Central memory CD4-positive, alpha-beta T cell (primary cell): ENCODE results near the gene GPR158.

Source experiments
- DNase-seq: peaks from one replicate; pipeline ENCODE4 v3.0.0; 2022

GPR158 gene

DNA sequence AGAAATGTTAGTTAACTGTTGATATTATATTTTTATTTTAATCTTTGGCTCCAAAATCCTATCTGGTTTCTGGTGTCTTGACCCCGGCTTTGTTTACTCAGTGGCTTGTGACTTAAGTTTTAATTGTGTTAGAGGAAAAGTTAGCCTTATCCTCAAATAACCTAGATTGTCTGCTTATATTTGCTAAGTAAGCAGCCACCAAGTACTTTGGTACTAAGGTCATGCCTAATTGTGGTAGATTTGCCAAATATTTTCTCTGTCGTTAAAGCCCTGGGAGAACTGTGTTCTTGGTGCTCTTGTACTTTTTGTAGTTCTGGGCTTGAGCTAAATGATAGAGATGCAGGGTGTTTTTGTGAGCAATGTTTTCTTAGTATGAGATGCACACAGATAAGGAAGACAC lies 34.8 kb downstream of the GPR158 start:
- DNase-seq: no peak

DNA sequence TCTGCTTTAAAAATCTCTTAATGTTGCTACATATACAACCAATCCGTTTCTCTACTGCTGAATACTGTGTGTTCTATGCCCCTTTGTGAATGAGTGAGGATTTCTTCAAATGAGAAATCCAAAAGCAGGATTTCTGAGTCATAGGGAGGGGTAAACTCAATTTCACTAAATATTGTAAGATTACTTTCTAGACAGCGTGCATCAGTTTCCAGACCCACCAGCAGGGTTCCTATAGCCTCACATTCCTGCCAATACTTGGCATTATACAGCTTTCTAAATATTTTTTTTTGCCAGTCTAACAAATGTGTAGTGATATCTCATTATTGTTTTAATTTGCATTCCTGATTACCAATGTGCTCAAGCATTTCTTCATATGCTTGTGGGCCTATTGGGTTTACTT lies 35.5 kb downstream of the GPR158 start:
- DNase-seq: no peak

DNA sequence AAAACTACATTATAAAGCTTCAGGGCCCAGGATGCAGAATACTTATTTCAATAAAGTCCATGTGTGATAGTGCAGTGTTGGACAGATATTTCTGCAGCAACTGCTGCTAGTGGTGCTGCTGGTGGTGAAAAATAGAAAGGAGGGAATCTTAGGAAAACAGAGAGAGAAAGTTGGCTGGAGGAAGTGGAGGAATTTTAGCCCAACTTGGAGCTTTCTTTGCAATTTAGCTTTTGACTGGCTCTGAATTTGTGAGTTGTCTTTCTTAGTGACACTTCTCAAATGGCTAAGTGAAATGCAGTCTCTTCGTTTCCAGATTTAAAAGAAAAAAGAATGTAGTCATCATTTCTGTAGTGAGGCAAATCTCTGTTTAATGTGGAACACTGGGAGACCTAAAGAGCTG lies 45.4 kb downstream of the GPR158 start:
- DNase-seq: no peak

DNA sequence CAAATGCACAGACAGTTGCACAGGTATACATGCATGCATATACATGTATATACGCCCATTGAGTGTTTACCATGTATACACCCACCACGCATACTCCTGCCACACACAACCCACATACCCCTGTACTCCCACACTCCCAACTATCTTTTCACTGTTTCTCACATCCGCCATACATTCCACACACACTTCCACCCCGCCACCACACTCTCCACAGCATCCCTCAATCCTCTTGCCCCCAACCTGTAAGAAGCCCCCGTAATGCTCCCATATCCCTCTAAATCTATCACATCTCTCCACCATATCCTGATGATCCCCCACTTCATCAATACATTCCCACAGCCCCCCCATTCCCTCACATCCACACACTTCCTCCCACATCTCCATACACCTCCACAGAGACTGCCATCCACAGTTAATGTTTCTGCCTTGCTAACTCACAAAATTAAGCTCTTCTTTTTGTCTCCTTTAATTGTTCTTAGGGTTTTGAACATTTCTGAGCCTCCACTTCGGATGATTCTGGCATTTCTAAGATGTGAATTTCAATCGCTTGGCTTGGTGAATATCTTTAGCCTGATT lies 47.4 kb downstream of the GPR158 start:
- DNase-seq: no peak

DNA sequence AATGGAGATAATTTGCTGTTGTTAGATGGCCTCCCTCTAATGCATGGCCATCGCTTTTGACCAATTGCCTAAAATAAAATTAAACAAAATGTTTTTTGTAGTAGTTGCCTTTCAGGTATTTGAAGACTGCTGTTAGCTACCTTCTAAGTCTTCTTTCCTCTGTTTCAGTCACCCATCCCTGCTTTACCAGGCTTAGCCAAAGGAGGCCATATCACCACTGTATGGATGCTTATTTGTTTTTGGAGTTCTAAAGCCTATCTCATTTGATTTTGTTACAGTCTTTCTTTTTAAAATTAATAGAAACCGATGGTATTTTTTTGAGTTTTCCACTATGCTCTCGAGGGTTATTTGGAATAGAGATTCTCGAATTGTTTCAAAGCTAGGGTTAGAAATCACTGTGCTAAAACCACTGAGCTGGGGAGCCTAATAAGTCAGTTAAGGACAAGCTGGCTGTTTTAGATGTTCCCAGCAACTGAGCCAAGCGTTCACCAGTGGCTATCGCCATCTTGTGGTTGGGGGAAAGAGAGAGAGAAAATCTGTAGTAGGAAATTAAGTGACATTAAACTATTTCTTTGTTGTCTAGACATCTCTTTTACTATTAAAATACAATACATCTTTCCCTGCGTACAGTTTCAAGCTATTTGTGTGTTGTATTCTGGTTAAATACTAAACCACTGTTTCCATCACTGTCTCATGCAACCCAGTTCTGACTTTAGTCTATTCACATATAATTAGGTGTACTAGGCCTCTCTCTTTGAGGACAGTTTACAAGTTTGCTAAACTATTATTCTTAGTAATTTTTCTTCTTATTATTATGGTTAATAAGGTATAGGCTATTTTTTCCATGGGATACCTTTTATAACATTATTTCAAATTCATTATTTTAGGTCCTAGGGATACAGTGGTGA lies 52.2 kb downstream of the GPR158 start:
- DNase-seq: no peak

DNA sequence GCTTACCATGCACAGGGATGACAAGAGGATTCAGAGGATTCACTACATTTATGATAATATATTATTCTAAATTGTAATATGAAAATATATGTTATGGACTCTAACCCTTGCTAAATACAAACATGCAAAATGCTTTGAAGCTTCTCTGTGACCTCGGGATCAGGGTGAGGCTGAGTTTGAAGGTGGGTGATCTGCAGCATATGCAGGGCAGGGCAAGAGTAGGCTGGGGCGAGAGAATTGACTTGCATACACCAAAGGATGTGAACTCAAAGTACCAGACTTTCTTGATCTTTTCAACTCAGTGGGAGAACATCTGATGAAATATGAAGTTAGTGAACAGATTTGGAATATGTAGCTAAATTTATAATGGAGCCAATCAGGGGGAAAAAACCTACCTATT lies 57.0 kb downstream of the GPR158 start:
- DNase-seq: no peak

DNA sequence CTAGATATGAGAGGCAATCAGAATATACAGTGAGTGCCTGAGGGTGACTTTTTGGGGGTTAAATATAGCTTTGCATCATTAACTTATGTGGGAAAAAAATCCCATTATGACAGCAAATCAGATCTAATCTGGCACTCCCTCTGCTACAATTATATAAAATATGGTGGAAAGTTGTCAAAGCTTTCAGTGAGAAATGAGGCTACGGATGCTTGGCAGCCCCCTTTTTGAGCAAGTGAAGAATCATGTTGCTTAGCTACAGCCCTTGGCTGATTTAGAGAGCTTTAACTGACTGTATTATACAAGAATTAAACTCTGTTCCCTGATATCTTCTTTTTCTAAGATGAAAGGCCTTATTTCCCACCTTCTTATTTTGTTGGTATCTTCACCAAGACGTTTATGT lies 57.4 kb downstream of the GPR158 start:
- DNase-seq: no peak

DNA sequence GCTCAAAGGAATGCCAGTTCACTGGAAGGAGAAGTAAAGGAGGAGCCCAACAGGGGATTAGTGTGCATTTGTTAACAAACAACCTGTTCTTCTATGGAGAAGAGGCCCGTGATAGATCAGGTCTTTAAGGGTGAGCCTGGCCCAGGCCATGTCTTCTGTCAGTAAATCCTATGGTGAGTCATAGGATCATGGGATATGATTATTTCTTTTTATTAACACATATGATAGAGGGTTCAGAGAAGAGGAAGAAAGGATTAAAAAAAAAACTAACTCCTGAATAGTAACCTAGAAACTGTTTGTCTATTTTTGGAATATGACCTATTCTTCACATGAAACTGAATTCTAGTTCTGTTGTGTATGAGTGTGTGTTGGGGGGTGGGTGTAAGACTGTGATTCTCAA lies 70.4 kb downstream of the GPR158 start:
- DNase-seq: no peak

DNA sequence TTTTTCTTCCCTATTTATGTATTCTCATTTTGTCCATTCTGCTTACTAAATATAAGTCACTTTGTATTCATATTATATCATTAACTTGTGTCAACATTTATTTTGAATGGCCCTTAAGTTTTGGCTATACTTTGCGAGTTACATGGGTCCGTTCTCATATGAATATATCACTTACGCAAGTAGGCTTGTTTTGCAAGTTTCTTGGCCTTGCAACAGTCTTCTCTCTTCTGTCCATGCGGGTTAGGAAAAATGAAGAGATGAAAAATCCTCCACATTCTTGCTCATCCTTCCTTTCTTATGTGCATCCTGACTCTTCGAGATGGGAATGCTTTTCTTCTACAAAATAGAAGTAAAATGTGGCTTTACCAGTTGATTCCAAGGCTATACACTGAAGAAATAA lies 82.8 kb downstream of the GPR158 start:
- DNase-seq: no peak

DNA sequence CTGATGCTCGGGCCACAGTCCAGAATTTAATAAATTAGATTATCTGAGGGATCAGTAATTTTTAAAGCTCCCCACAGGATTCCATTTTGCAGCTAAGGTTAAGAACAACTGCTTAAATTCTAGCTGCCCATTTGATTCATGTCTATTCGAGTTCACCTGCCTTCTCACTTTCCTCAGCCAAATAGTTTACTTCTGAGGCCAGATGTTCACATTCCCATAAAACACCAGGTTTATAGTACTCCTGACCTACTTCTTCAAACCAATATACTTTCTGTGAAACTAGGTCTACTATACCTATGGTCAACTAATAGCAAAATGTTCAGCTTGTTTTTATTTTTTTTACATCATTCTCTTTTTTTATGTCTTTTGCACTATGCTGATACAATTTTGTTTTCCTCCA lies 86.3 kb downstream of the GPR158 start:
- no peak for DNase-seq

DNA sequence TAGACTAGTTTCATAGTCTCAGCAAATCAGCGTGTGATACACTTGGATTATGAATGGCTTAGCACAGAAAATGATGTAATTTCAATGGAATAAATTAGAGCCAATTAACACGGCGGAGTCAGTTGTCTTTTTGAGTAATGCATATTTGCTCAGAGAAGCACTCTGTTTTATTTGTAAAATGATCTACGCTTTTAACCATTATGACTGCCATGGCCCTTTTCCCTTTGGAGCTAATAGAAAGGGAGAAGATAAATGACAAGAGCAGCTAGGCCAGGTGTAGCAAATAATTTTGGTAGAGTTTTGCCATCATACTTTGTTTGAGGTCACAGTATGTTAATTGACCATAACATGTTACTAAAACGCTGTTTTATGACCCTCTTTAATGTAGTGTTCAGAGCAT lies 86.8 kb downstream of the GPR158 start:
- DNase-seq: no peak

DNA sequence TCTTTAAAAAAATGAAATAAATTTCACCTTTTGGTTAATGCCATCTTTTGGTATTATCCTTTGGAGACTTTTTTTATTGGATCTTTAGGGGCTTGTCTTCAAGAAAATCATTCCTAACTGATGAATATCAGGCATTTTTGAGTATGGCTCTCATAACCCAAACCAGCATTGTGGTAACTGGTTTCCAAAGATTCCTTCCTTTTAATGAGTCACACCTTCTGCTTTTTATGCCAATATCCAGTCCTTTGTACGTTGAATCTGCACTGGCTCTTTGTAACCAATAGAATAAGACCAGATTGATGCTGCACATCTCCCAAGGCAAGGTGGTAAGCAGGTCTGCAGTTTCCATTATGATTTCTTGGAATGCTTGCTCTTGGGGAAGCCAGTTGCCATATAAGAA lies 89.1 kb downstream of the GPR158 start:
- DNase-seq: no peak

DNA sequence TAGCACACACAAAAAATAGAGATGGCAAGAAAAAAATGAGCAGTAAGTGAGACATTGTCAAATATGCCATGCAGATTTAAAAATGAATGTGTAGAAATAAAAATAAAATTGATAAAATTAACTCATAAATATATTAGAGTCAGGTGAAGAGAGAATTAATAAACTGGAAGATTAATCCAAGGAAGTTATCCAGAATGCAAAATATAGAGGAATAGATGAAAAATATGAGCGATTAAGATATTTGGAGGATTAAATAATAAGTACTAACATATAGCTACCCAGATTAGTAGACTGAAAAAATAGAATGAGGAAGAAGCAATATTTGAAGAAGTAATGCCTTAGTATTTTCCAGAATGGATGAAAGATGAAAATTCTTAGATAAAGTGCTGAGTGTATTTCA lies 103.4 kb downstream of the GPR158 start:
- DNase-seq: no peak

DNA sequence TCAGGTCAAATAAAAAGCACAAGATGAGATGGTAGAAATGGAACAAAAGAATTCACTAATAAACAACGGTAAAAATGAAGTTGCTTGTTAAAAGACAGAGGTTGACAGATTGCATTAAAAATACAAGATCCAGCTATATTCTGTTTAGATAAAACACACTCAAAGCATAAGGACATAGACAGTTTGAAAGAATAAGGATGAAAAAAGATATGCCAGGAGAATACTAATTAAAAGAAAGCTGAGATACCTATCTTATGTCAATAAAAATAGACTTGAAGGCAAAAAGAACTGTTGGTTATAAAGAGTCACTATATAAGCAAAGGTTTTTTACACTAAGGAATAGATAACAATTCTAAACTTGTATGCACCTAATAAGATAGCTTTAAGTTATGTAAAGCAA lies 105.3 kb downstream of the GPR158 start:
- no peak for DNase-seq

DNA sequence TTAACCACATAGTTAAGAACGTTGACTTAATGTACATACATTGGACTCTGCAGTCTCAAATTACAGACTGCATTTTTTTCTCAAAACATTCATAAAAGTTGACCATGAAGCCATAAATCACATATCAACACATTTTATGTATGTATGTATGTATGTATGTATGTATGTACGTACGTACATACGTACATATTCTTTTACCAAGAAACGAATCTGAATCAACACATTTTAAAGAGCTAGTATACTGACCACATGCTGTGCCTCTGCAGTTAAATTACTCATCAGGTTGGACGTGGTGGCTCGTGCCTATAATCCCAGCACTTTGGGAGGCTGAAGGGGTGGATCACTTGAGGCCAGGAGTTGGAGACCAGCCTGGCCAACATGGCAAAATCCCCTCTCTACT lies 105.8 kb downstream of the GPR158 start:
- no peak for DNase-seq

DNA sequence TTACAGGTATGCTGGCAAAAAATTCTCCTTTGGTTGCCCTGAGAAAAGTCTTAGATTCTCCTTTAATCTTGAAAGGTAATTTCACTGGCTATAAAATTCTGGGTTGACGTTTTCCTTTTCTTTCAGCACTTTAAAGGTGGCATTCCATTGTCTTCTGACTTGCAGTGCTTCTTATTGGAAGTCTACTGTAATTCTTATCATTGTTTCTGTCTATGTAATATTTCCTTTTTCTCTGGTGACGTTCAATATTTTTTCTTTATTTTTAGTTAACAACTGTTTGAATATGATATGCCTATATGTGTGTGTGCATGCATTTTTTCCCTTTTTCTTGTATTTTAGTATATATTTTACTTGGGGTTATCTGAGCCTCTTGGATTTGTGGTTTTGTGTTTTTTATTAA lies 111.0 kb downstream of the GPR158 start:
- DNase-seq: no peak

DNA sequence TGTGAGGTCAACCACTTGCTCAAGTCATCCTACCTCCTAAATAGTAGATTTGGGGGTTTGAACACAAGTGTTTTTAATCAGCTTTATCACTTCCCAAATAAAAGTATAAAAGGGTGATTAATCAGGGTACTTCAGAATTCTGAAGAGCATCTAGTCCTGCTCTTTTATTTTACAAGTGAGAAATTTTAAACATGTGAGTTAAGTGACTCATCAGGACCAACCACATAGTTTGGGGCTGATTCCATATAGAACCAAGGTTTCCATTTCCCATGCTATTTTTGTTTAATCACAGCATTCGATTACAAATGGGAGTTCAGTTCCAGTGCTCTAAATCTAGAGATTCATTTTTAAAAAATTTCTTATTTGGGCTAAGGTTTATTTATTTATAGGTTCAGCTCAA lies 113.4 kb downstream of the GPR158 start:
- no peak for DNase-seq

DNA sequence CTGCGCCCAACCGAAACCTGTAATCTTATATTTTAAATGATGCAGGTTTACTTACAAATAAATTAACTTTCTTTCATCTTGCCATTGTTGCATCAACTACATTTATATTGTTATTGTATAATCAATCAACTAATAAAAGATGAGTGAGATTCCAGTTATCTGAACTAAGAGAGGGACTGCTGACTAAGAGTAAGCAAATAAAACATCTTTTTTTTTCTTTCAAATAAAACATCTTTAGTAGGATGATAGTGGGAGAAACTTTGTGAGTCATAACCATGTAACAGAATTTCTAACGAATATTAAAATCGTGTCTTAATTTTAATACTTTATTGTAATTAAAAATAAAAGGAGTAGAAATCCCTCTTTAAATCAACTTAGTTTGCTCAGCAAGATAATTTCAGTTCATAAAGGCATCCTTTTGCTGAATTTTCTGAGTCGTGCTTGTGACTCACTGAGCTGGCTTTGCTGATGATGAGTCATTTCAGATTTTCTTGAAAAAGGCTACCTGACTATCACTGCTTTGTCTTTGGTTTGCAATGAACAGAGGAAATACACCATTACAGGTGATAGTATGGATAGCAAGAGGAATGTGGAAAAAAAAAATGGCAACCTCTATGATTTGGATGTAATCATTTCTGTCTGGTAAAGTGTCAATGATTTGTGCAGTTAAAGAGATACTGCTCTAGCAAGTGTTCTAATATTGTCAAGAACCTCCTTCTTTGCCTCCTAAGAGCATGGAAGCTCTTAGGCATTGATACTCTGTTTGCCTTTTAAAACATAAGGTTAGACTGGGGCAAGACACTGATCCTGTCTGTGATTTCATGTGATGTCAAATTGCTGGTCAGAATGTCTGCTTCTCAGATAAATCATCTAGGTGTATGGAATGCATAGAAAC lies 119.5 kb downstream of the GPR158 start:
- DNase-seq: no peak

DNA sequence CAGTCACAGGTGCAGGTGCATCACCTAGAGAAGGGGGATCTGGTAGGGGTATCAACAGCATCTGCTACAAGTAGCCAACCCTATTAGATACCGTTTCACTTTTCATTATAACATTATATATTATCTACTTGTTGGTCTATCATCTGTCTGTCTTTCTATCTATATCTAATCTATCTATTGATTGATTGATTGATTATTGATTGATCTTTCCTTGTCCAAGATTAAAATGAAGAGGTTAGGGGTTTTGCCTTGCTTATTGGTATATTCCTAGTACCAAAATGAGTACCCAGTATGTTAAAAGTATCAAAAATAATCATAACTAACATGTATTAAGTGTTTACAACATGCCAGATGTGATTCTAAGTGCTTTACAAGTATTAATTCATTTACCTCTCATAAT lies 121.5 kb downstream of the GPR158 start:
- DNase-seq: no peak

DNA sequence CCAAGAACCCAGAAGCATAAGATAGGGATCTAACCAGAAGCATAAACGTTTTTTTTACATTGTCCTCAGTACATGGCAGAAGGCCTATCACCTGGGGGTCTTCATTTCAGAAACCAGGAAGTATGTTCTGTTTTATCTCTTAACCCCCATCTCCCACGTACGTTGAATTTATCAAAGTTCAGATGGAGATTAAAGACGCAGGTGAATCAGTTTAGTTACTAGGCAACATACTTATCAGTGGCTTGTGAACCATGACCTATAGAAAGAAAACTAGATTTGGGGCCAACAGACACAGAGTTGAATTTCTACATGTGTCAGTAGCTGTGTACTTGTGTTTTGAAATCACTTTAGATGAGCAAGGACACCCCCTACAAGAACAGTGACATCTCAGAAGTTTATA lies 122.7 kb downstream of the GPR158 start:
- no peak for DNase-seq

DNA sequence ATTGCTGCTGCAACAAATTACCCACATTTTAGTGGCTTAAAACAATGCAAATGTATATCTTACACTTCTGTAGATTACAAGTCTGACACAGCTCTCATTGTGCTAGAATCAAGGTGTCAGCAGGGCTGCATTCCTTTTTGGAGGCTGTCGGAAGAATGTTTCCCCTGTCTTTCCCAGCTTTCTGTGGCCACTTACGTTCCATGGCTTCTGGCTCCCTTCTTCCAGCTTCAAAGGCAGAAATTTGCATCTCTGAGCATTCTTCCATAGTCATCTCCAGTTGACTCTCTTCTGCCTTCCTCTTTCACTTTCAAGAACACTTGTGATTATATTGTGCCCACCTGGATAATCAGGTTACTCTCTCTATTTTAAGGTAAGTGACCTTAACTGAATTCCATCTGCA lies 125.3 kb downstream of the GPR158 start:
- DNase-seq: no peak

DNA sequence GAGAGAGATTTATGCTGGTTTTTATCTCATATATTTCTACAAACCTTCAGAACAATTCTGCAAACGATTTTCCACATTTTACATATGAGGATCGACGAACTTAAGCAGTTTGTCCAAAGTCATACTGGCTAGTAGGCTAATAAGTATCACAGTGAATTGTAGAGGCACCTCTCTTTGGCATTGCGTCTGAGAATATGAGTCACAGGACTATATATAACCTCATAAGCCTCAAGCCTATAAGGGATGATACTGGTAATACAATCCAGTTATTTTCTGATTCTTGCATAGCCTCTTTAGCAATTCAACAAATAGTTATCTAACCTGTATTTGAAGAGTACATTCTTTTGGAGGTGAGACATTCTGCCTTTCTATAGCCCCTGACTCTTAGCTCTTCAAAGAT lies 129.8 kb downstream of the GPR158 start:
- no peak for DNase-seq

DNA sequence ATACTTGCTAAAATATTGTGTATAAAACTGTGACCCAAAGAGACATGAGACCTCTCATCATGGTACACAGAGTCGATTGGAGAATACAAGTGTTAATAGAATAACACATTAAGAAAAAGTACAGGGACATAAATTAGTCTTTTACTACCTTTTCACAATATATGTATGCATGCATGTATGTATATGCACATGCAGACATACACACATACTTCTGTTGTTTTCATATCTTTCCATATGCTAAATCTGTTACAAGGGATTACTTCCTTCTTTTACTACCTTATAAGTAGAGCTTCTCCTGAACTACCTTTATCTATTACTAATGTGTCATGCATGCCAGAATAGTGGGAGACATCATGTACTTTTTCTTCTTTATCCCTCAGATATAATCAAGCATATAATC lies 131.6 kb downstream of the GPR158 start:
- no peak for DNase-seq

DNA sequence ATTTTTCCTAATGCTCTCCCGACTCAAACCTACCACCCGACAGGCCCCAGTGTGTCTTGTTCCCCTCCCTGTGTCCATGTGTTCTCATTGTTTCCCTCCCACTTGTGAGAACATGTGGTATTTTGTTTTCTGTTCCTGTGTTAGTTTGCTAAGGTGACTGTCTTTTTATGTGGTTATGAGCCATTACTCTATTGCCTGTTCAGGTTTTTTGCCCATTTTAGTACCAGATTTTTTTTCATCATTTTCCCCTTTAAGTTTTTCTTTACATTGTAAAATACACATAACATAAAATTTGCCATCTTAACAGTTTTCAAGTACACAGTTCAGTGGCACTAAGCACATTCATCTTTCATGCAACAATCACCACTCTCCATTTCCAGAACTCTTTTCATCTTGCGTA lies 133.5 kb downstream of the GPR158 start:
- DNase-seq: no peak
